H1 (cell line): ENCODE results near the gene MED23. TPM values are rescaled to one million over a fixed set of nuclear protein-coding genes. Genes with fewer than 3 reads are reported as not detected.

ENCODE experiments used
- CTCF ChIA-PET: fragments of 300-600 bp; sonication (Branson Sonifier 250); formaldehyde crosslinking; loops from one replicate; lab custom pipeline; 2021; ENCODE audit not compliant: partially characterized antibody; lab: Charles Lee
- POLR2A ChIA-PET: fragments of 300-600 bp; sonication (Branson Sonifier 250); formaldehyde crosslinking; loops from one replicate; lab custom pipeline; 2021; ENCODE audit warnings: inconsistent platforms; ENCODE audit not compliant: partially characterized antibody; lab: Charles Lee
- DNase-seq, 2 experiments: peaks; one replicate each; pipeline versions ENCODE4 v3.0.0 to v3.0.0-alpha.2; 2010 to 2022; ENCODE audit warnings: low spot score in 2 of 2, low read depth in 1 of 2, mixed read lengths in 1 of 2
- FAIRE-seq: peaks from 2 replicates; lab custom pipeline; 2011; peaks lifted over from hg19 to GRCh38; lab: Jason Lieb, UNC
- H2AFZ ChIP-seq: 2 replicates; pipeline ENCODE4 v1.8.1; 2012; ENCODE audit warnings: low read length, inconsistent platforms
- H2AK5ac ChIP-seq: 2 replicates; pipeline ENCODE4 v1.6.1; 2013; ENCODE audit warnings: low read depth, low read length
- H2BK120ac ChIP-seq: replicated peaks from 2 replicates; pipeline ENCODE3; 2013; ENCODE audit warnings: low read depth, low read length, inconsistent platforms
- H2BK12ac ChIP-seq: 2 replicates; pipeline ENCODE4 v1.6.1; 2013; ENCODE audit warnings: low read depth, low read length
- H2BK15ac ChIP-seq: 2 replicates; pipeline ENCODE4 v1.6.1; 2013; ENCODE audit warnings: low read length
- H2BK20ac ChIP-seq: 2 replicates; pipeline ENCODE4 v1.6.1; 2013; ENCODE audit warnings: low read length
- H2BK5ac ChIP-seq: 2 replicates; pipeline ENCODE4 v1.6.1; 2013; ENCODE audit warnings: low read depth, low read length
- H3K14ac ChIP-seq: 2 replicates; pipeline ENCODE4 v1.6.1; 2013; ENCODE audit warnings: inconsistent platforms; ENCODE audit not compliant: insufficient read length
- H3K18ac ChIP-seq: 2 replicates; pipeline ENCODE4 v1.6.1; 2013; ENCODE audit warnings: low read length; ENCODE audit errors: extremely low read depth
- H3K23ac ChIP-seq: 2 replicates; pipeline ENCODE4 v1.6.1; 2013; ENCODE audit warnings: inconsistent platforms; ENCODE audit not compliant: insufficient read length
- H3K23me2 ChIP-seq: 2 replicates; pipeline ENCODE4 v1.6.1; 2013; ENCODE audit warnings: low read depth, low read length
- H3K27ac ChIP-seq: 2 replicates; pipeline ENCODE4 v1.6.1; 2011; ENCODE audit warnings: low read depth, low read length, inconsistent platforms
- H3K27me3 ChIP-seq, 4 experiments: replicated peaks in 1 of 4; 1 replicate in 1 of 4; 2 replicates in 3 of 4; pipeline versions ENCODE4 v1.6.1 to v1.8.1; 2011 to 2013; ENCODE audit warnings: low read length in 3 of 4, mild to moderate bottlenecking in 3 of 4, inconsistent platforms in 2 of 4, mixed read lengths in 2 of 4, moderate library complexity in 1 of 4; ENCODE audit not compliant: control insufficient read depth in 3 of 4, insufficient read depth in 3 of 4; ENCODE audit errors: extremely low read depth in 1 of 4
- H3K36me3 ChIP-seq, 4 experiments: 2 replicates each; pipeline versions ENCODE4 v1.6.1 to v1.8.1; 2011 to 2013; ENCODE audit warnings: mild to moderate bottlenecking in 4 of 4, low read length in 3 of 4, moderate library complexity in 2 of 4, control low read depth in 1 of 4, inconsistent platforms in 1 of 4; ENCODE audit not compliant: insufficient read depth in 4 of 4, control insufficient read depth in 2 of 4
- H3K4ac ChIP-seq: replicated peaks from 2 replicates; pipeline ENCODE3; 2013; ENCODE audit warnings: low read length, low read depth, mixed read lengths, inconsistent platforms; ENCODE audit not compliant: insufficient read length
- H3K4me1 ChIP-seq, 4 experiments: replicated peaks in 1 of 4; 1 replicate in 1 of 4; 2 replicates in 3 of 4; pipeline versions ENCODE4 v1.6.1 to v1.8.1; 2011 to 2013; ENCODE audit warnings: low read length in 3 of 4, inconsistent platforms in 2 of 4, mixed read lengths in 1 of 4; ENCODE audit not compliant: insufficient read depth in 4 of 4, control insufficient read depth in 3 of 4
- H3K4me2 ChIP-seq, 2 experiments: 2 replicates each; pipeline versions ENCODE4 v1.6.1 to v1.8.1; 2011 to 2013; ENCODE audit warnings: low read depth in 2 of 2, low read length in 2 of 2, control low read depth in 1 of 2, inconsistent platforms in 1 of 2, mild to moderate bottlenecking in 1 of 2; ENCODE audit not compliant: insufficient read depth in 1 of 2
- H3K4me3 ChIP-seq, 4 experiments: fragments of 200-600, 300-600 bp in 1 of 4; sonication (generic), shearing (Covaris generic), sonication (Bioruptor Twin) in 1 of 4; 2 replicates each; pipeline versions ENCODE4 v1.5.1 to v1.8.1; 2011 to 2016; ENCODE audit warnings: low read length in 4 of 4, low read depth in 3 of 4, control low read depth in 2 of 4, inconsistent platforms in 2 of 4, mild to moderate bottlenecking in 2 of 4, mixed read lengths in 1 of 4, moderate library complexity in 1 of 4; ENCODE audit not compliant: insufficient read depth in 2 of 4; ENCODE audit errors: extremely low read depth in 1 of 4
- H3K56ac ChIP-seq: replicated peaks from 2 replicates; pipeline ENCODE3; 2013; ENCODE audit warnings: low read depth, mild to moderate bottlenecking, mixed read lengths, low read length, inconsistent platforms; ENCODE audit not compliant: insufficient read length
- H3K79me1 ChIP-seq: 2 replicates; pipeline ENCODE4 v1.6.1; 2013; ENCODE audit warnings: low read depth, low read length, control low read depth
- H3K79me2 ChIP-seq, 2 experiments: 2 replicates each; pipeline versions ENCODE4 v1.6.1 to v1.8.1; 2012 to 2013; ENCODE audit warnings: low read length in 2 of 2, mild to moderate bottlenecking in 2 of 2, inconsistent platforms in 1 of 2; ENCODE audit not compliant: insufficient read depth in 2 of 2, control insufficient read depth in 1 of 2
- H3K9ac ChIP-seq, 4 experiments: replicated peaks in 1 of 4; 1 replicate in 1 of 4; 2 replicates in 3 of 4; pipeline versions ENCODE4 v1.6.1 to v1.8.1; 2011 to 2013; ENCODE audit warnings: low read depth in 3 of 4, low read length in 3 of 4, control low read depth in 2 of 4, mild to moderate bottlenecking in 2 of 4, moderate library complexity in 2 of 4, inconsistent platforms in 1 of 4; ENCODE audit errors: extremely low read depth in 1 of 4
- H3K9me3 ChIP-seq, 2 experiments: 2 replicates each; pipeline versions ENCODE4 v1.6.1 to v1.8.1; 2012 to 2013; ENCODE audit warnings: mild to moderate bottlenecking in 2 of 2, moderate library complexity in 2 of 2, control low read depth in 1 of 2, inconsistent platforms in 1 of 2, low read depth in 1 of 2, low read length in 1 of 2, mixed read lengths in 1 of 2; ENCODE audit not compliant: insufficient read depth in 2 of 2
- H4K20me1 ChIP-seq, 2 experiments: replicated peaks in 1 of 2; 2 replicates each; pipeline versions ENCODE3 to v1.8.1; 2011 to 2013; ENCODE audit warnings: inconsistent platforms in 2 of 2, low read length in 2 of 2, mild to moderate bottlenecking in 1 of 2; ENCODE audit not compliant: insufficient read depth in 2 of 2, control insufficient read depth in 1 of 2
- H4K5ac ChIP-seq: 2 replicates; pipeline ENCODE4 v1.6.1; 2013; ENCODE audit warnings: low read length, low read depth, mixed read lengths, inconsistent platforms; ENCODE audit not compliant: insufficient read length
- H4K8ac ChIP-seq: 2 replicates; pipeline ENCODE4 v1.8.0; 2013; ENCODE audit warnings: mild to moderate bottlenecking, moderate library complexity, low read length, inconsistent platforms; ENCODE audit not compliant: insufficient read depth; ENCODE audit errors: extremely low read depth
- H4K91ac ChIP-seq: replicated peaks from 2 replicates; pipeline ENCODE3; 2013; ENCODE audit warnings: low read length, mixed read lengths, inconsistent platforms; ENCODE audit not compliant: insufficient read length
- CTCF ChIP-seq, 3 experiments: IDR thresholded peaks; 1 replicate in 2 of 3; 2 replicates in 1 of 3; pipeline versions ENCODE4 v1.5.1 to v1.6.1; 2011; ENCODE audit warnings: low read length in 3 of 3, mild to moderate bottlenecking in 3 of 3, inconsistent platforms in 2 of 3, low read depth in 1 of 3, moderate library complexity in 1 of 3; ENCODE audit not compliant: insufficient read depth in 1 of 3; ENCODE audit errors: control extremely low read depth in 1 of 3
- SIRT6 ChIP-seq: IDR thresholded peaks from one replicate; pipeline ENCODE4 v1.7.1; 2012; ENCODE audit warnings: low read length, inconsistent platforms
- WGBS, 2 experiments: shearing (Covaris generic) in 1 of 2; methylation state at CpG; one replicate each; pipeline versions ENCODE4 v1.1.6 to v1.1.7; 2013 to 2015; ENCODE audit warnings: low lambda C conversion rate in 2 of 2, mixed read lengths in 2 of 2, inconsistent platforms in 1 of 2, low coverage in 1 of 2, missing lambda C conversion rate in 1 of 2; ENCODE audit not compliant: insufficient replicate concordance in 2 of 2, insufficient coverage in 1 of 2, insufficient read length in 1 of 2; ENCODE audit errors: extremely low coverage in 1 of 2, missing lambda C conversion rate in 1 of 2; 5-methylcytosine and 5-hydroxymethylcytosine counted together
- polyA plus RNA-seq, 7 experiments: library from polyadenylated mRNA; depleted of rRNA in 3 of 7; stranded (reverse) in 5 of 7; unstranded in 2 of 7; fragments of >200 nt in 5 of 7; fragments of 200-250 nt in 2 of 7; gene quantifications; 1 replicate in 5 of 7; 2 replicates in 1 of 7; 4 replicates in 1 of 7; pipeline versions ENCODE4 v1.2.1 to v1.2.3, GENCODE V29; 2011 to 2013; ENCODE audit warnings: missing spikeins in 2 of 7, mixed read lengths in 2 of 7
- total RNA-seq: library from RNA; stranded (reverse); fragmentation: NEBNext Ultra II Directional; extraction: Animal tissue kit (Norgen Biotek cat#: 25700); gene quantifications from 2 replicates; pipeline ENCODE4 v1.2.1, GENCODE V29; 2021

Gene MED23
- total and polyA plus RNA-seq, 2 of the 8 experiments (the other 6 are each of a cell fraction or from before 2014, with no cell fraction given): 10.5 to 13.0 TPM

- no peak overlapping the region for H2BK5ac ChIP-seq
- DNase-seq (no peak), FAIRE-seq (no peak)
- H3K27me3 ChIP-seq: no peaks in the 10 kb centered on the region; a peak in 1 of 7 replicates
- TF ChIP-seq CTCF (IDR thresholded peaks at IDR 0.05; ENCODE audit: control extremely low read depth in 1 of 3, insufficient read depth in 1 of 3, low read depth in 1 of 3, low read length in 3 of 3) (peak in 1 of 3 experiments; percentile 19; a peak in 1 of 4 replicates), SIRT6 (no peak)
- H3K56ac ChIP-seq: no peak overlapping the region
- H4K20me1 ChIP-seq: no peaks in the 10 kb centered on the region
- no peak overlapping the region for H2AFZ ChIP-seq
- H3K79me1 ChIP-seq: no peaks in the 10 kb centered on the region
- H3K27ac ChIP-seq: no peak overlapping the region
- no peak overlapping the region for H3K14ac ChIP-seq
- H3K4me3 ChIP-seq: no peak overlapping the region
- no peak overlapping the region for H3K23ac ChIP-seq
- no peak overlapping the region for H4K5ac ChIP-seq
- ChIA-PET POLR2A (interaction anchor here (1.0 kb wide), 1 partner anchor 12 kb away, joined by 3 read pairs; no protein-coding TSS in a partner anchor), CTCF (interaction anchor here (0.9 to 4.5 kb wide), 6 partner anchors 8 to 56 kb away, joined by 3 to 21 read pairs (median 3); partner anchors contain the start of gene MED23)
- H4K91ac ChIP-seq: no peak overlapping the region
- H3K9me3 ChIP-seq: no peaks in the 10 kb centered on the region
- no peaks in the 10 kb centered on the region for H3K36me3 ChIP-seq
- no peak overlapping the region for H2AK5ac ChIP-seq
- H4K8ac ChIP-seq: no peak overlapping the region
- H3K4me1 ChIP-seq: no peaks in the 10 kb centered on the region
- H3K9ac ChIP-seq: no peak overlapping the region
- no peak overlapping the region for H2BK20ac ChIP-seq
- no peak overlapping the region for H2BK12ac ChIP-seq
- H3K79me2 ChIP-seq: no peaks in the 10 kb centered on the region
- 91% methylated on average over 2 of the region's 2 CpGs; no CpG with 5 or more reads in 1 of the 2 experiments for WGBS, 2 experiments
- H3K18ac ChIP-seq: no peak overlapping the region
- H3K4ac ChIP-seq: no peak overlapping the region
- no peak overlapping the region for H2BK15ac ChIP-seq
- H3K23me2 ChIP-seq: no peaks in the 10 kb centered on the region
- H3K4me2 ChIP-seq: no peak overlapping the region
- no peak overlapping the region for H2BK120ac ChIP-seq
Observed at GRCh38 chr6:131655951-131656350, 27.9 kb upstream of the MED23 start.
